Stomach (tissue), 19 donors: Measurements from ENCODE around the gene KLK2. TPM values are rescaled to one million over a fixed set of nuclear protein-coding genes. Genes with fewer than 3 reads are reported as not detected.

Source experiments
- DNase-seq, 2 donors: peaks; one replicate each; pipeline versions ENCODE4 v3.0.0 to v3.0.0-alpha.2; 2013 to 2019
- H3K27ac ChIP-seq, 5 donors: fragments of 200-600 bp in 4 of 5; sonication (generic) in 4 of 5; one replicate each; pipeline ENCODE4 v1.5.1; 2013 to 2019; ENCODE audit warnings: mild to moderate bottlenecking in 1 of 5, moderate library complexity in 1 of 5
- H3K27me3 ChIP-seq, 3 donors: fragments of 200-600 bp; sonication (generic); one replicate each; pipeline ENCODE4 v1.5.1; 2017 to 2019; ENCODE audit warnings: mixed run types in 1 of 3
- H3K36me3 ChIP-seq, 4 donors: fragments of 200-600 bp; sonication (generic); 1 replicate in 3 of 4; 2 replicates in 1 of 4; pipeline ENCODE4 v1.5.1; 2016 to 2019
- H3K4me1 ChIP-seq, 4 donors: fragments of 200-600 bp; sonication (generic); one replicate each; pipeline ENCODE4 v1.5.1; 2016 to 2019
- H3K4me3 ChIP-seq, 4 donors: fragments of 200-600 bp; sonication (generic) in 3 of 4; one replicate each; pipeline ENCODE4 v1.5.1; 2016 to 2019; ENCODE audit warnings: mild to moderate bottlenecking in 1 of 4
- H3K9me3 ChIP-seq, 4 donors: fragments of 200-600 bp; sonication (generic); one replicate each; pipeline ENCODE4 v1.5.1; 2016 to 2019
- CTCF ChIP-seq, 7 experiments: fragments of 450-650 bp in 4 of 7; fragments of 200-600 bp in 3 of 7; sonication (generic) in 3 of 7; IDR thresholded peaks; one replicate each; pipeline ENCODE4 v1.5.1; 2016 to 2019; ENCODE audit warnings: antibody characterized with exemption in 7 of 7, control low read depth in 2 of 7, mild to moderate bottlenecking in 1 of 7
- EP300 ChIP-seq: sonication (generic); formaldehyde crosslinking; IDR thresholded peaks from one replicate; pipeline ENCODE4 v1.6.1; 2017; ENCODE audit warnings: antibody characterized with exemption
- POLR2A ChIP-seq, 4 donors: fragments of 450-650 bp; IDR thresholded peaks; one replicate each; pipeline ENCODE4 v1.6.1; 2016; ENCODE audit warnings: antibody characterized with exemption in 4 of 4, control low read depth in 2 of 4, mild to moderate bottlenecking in 1 of 4, moderate library complexity in 1 of 4
- POLR2AphosphoS5 ChIP-seq, 3 donors: sonication (generic); formaldehyde crosslinking; IDR thresholded peaks; one replicate each; pipeline ENCODE4 v1.6.1; 2016; ENCODE audit warnings: antibody characterized with exemption in 3 of 3
- WGBS, 5 donors: extraction: QIAGEN DNeasy Blood & Tissue Kit in 3 of 5; methylation state at CpG; one replicate each; pipeline versions ENCODE4 v1.1.5 to v1.1.7; 2013 to 2018; 5-methylcytosine and 5-hydroxymethylcytosine counted together
- intact Hi-C: fragments of 100-400 bp; cut with DNase I; formaldehyde crosslinking; loops from one replicate; pipeline ENCODE4 v1.15.1; 2023; ENCODE audit warnings: low total_unique reads
- long read RNA-seq, 10 donors: transcript quantifications; one replicate each; lab custom pipeline, GENCODE V29; 2026
- polyA plus RNA-seq, 3 donors: library from polyadenylated mRNA; stranded (reverse); fragments of 200-250 nt; gene quantifications; one replicate each; pipeline ENCODE4 v1.2.3, GENCODE V29; 2013
- total RNA-seq, 5 donors: library from RNA; depleted of rRNA; stranded (reverse); fragments of >200 nt; gene quantifications; one replicate each; pipeline versions ENCODE4 v1.1.0 to v1.2.3, GENCODE V29; 2014 to 2016
- donor health status: healthy with polysubstance abuse.
- donor health status: Bipolar disorder and iron deficiency.
- donor health status: healthy.

KLK2 gene
- total RNA-seq (10 to 100 TPM in 1 of 5 donors, not detected in 4; 94.6 TPM), polyA plus RNA-seq (not detected)
- long read RNA-seq, donor 1, result 0 reads
- long read RNA-seq, donor 2, result 0 reads
- long read RNA-seq, donor 3, result 0 reads
- long read RNA-seq, donor 4, result 0 reads
- long read RNA-seq, donor 5, partial matches to known transcripts, result 0 of 1 reads
- long read RNA-seq, donor 5, other reads (novel, unspliced or antisense), result 0 of 1 reads
- long read RNA-seq, donor 6, result 0 reads
- long read RNA-seq, donor 7, result 0 reads
- long read RNA-seq, donor 8, result 0 reads
- long read RNA-seq, donor 9, result 0 reads
- long read RNA-seq, donor 10, result 0 reads

- no peaks in the 10 kb centered on the region for H3K4me1 ChIP-seq
- 64 to 79% (median 69%) methylated on average over 3 of the region's 3 CpGs for WGBS, 5 donors
- TF ChIP-seq CTCF (IDR thresholded peaks at IDR 0.05), result no peak
- TF ChIP-seq POLR2AphosphoS5 (IDR thresholded peaks at IDR 0.05), result no peak
- no peak for TF ChIP-seq POLR2A (IDR thresholded peaks at IDR 0.05)
- TF ChIP-seq EP300, result no peak
- DNase-seq, result no peak
- no peak within 1 kb of the TSS for H3K27ac ChIP-seq
- no peaks in the 10 kb centered on the region for H3K36me3 ChIP-seq
- H3K4me3 ChIP-seq, result no peak within 1 kb of the TSS
- no peaks in the 10 kb centered on the region for H3K9me3 ChIP-seq
- intact Hi-C loops, result no loop called here
- peaks cover 0 to 87% (median 26%) of the 10 kb centered on the region in 3 donors for H3K27me3 ChIP-seq
Measured at GRCh38 chr19:50873056-50873455, at the start of gene KLK2. Gene KLK2 (plus strand): TSS chr19:50873439. CDS start chr19:50873474, 35 bp downstream.

- no peak for DNase-seq
- intact Hi-C loops, result no loop called here
- Histone ChIP-seq H3K27me3 (peaks cover 13 to 93% (median 20%) of the 10 kb centered on the region in 3 donors), H3K36me3 (no peaks in the 10 kb centered on the region), H3K4me1 (no peaks in the 10 kb centered on the region), H3K27ac (no peak overlapping the region), H3K9me3 (peaks cover 0 to 3% (median 0%) of the 10 kb centered on the region in 4 donors), H3K4me3 (no peak overlapping the region)
- 69 to 81% (median 79%) methylated on average over 37 to 43 of the region's 43 CpGs for WGBS, 5 donors
- TF ChIP-seq POLR2AphosphoS5 (IDR thresholded peaks at IDR 0.05) (no peak), EP300 (no peak), CTCF (IDR thresholded peaks at IDR 0.05) (no peak), POLR2A (IDR thresholded peaks at IDR 0.05) (no peak)
Measured at GRCh38 chr19:50826492-50827240, 46.6 kb upstream of the KLK2 start.

- Histone ChIP-seq H3K4me1 (no peaks in the 10 kb centered on the region), H3K9me3 (peaks cover 0 to 3% (median 0%) of the 10 kb centered on the region in 4 donors), H3K27me3 (peaks cover 6 to 93% (median 13%) of the 10 kb centered on the region in 3 donors), H3K27ac (no peak overlapping the region), H3K36me3 (no peaks in the 10 kb centered on the region), H3K4me3 (no peak overlapping the region)
- WGBS, 5 donors, result 66 to 85% (median 80%) methylated on average over 10 to 14 of the region's 14 CpGs
- no peak for DNase-seq
- no peak for TF ChIP-seq EP300
- no peak for TF ChIP-seq POLR2AphosphoS5 (IDR thresholded peaks at IDR 0.05)
- no peak for TF ChIP-seq POLR2A (IDR thresholded peaks at IDR 0.05)
- no peak for TF ChIP-seq CTCF (IDR thresholded peaks at IDR 0.05)
- intact Hi-C loops, result no loop called here
Measured at GRCh38 chr19:50827476-50827875, 45.8 kb upstream of the KLK2 start.

GRCh38 chr19:50829801-50830200 lies 43.4 kb upstream of the KLK2 start:
- WGBS, 5 donors, result 64 to 72% (median 71%) methylated on average over 5 of the region's 5 CpGs
- no peak for TF ChIP-seq EP300
- TF ChIP-seq POLR2A (IDR thresholded peaks at IDR 0.05), result no peak
- TF ChIP-seq POLR2AphosphoS5 (IDR thresholded peaks at IDR 0.05), result no peak
- no peak for TF ChIP-seq CTCF (IDR thresholded peaks at IDR 0.05)
- Histone ChIP-seq H3K4me3 (no peak overlapping the region), H3K27me3 (peaks cover 4 to 93% (median 19%) of the 10 kb centered on the region in 3 donors), H3K4me1 (no peaks in the 10 kb centered on the region), H3K36me3 (no peaks in the 10 kb centered on the region), H3K27ac (no peak overlapping the region), H3K9me3 (peaks cover 0 to 3% (median 0%) of the 10 kb centered on the region in 4 donors)
- no peak for DNase-seq
- intact Hi-C loops, result no loop called here
